Heart left ventricle (tissue), 13 donors: ENCODE data around the gene PTPRZ1.

Source experiments
- POLR2A ChIP-seq, 2 donors: fragments of 450-650 bp; IDR thresholded peaks; one replicate each; pipeline ENCODE4 v1.6.1; 2017; ENCODE audit warnings: antibody characterized with exemption in 2 of 2, mild to moderate bottlenecking in 2 of 2, moderate library complexity in 2 of 2
- TF ChIP-seq, protein P1 (sequence below), 12 donors: fragments of 200-600 bp; sonication (generic) in 4 of 12; IDR thresholded peaks; one replicate each; pipeline versions ENCODE4 v1.5.0 to v1.8.0; 2018 to 2022; ENCODE audit warnings: antibody characterized with exemption in 12 of 12, mild to moderate bottlenecking in 5 of 12
- donor health status: ischemic (EF 13 %, LVEDD 7.1; RV severe dilation, severe dysfunction).
- donor health status: DM: no; HTN: yes; CAD: no.
- donor health status: DM: no; HTN: no; CAD: no.
- donor health status: ischemic (EF 25% LVEDD 6.9; RV normal size, moderate dysfunction).
- donor health status: ischemic (EF 25% LVEDD 5.7; RV mildly dilated, moderate dysfunction).
- donor health status: ischemic (EF 35%, LVEDD 5.7; RV mildly dilated, moderate dysfunction).
- donor health status: nonischemic (EF 11% LVEDD 7.7; RV severe dilation, severe dysfunction).
- donor health status: DM: yes; HTN: yes; CAD: no.
- donor health status: PGD.
- donor health status: ischemic (EF 29% LVEDD 5.4; RV normal size, mild dysfunction).
- donor health status: nonischemic (EF 23%, LVEDD 6.1; RV moderate dilation, normal function).

DNA sequence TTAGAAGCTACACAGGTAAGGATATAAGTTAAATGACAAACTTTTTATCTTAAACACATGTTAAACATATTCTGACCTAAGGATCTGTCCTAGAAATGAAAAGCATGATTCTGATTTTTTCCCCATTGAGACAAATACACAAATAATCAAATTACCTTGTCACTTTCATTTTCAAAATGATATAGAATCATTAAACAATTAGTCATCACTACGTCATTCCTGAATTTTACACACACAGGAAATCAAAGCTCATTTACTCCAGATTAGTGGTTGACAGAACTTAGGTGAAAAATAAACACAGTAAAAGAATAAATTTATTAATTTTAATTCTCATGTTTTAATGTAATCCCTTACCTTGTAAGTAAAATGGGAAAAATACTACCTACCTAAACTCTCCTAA is 182.1 kb downstream of the PTPRZ1 start:
- TF ChIP-seq POLR2A (IDR thresholded peaks at IDR 0.05), result no peak
- TF ChIP-seq, protein P1, sequence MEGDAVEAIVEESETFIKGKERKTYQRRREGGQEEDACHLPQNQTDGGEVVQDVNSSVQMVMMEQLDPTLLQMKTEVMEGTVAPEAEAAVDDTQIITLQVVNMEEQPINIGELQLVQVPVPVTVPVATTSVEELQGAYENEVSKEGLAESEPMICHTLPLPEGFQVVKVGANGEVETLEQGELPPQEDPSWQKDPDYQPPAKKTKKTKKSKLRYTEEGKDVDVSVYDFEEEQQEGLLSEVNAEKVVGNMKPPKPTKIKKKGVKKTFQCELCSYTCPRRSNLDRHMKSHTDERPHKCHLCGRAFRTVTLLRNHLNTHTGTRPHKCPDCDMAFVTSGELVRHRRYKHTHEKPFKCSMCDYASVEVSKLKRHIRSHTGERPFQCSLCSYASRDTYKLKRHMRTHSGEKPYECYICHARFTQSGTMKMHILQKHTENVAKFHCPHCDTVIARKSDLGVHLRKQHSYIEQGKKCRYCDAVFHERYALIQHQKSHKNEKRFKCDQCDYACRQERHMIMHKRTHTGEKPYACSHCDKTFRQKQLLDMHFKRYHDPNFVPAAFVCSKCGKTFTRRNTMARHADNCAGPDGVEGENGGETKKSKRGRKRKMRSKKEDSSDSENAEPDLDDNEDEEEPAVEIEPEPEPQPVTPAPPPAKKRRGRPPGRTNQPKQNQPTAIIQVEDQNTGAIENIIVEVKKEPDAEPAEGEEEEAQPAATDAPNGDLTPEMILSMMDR (IDR thresholded peaks at IDR 0.05), result no peak
